NCI-H1694 (cell line): ENCODE data around the gene CUX1.

Experiments used
- DNase-seq: peaks from one replicate; lab custom pipeline; 2025; lab: John Stamatoyannopoulos, UW

The CUX1 gene

DNA sequence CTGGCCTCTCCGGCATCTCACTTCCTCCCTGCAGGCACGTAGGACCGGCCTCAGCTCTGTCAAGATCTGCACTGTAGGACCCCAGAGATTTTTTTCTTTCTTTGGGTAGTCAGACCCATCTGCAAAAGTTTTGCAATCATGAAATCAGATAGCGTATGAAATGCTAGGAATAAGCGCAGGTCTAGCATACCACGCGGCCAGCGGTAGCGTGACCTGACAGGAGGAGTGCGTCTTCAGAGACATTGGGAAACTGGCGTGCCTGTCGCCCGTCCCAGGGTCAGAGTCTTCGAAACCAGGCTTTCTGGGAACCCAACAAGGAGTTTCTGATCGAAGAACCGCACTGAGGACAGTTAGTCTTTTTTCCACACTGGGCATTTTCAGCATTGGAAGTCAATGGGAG is 368.4 kb downstream of the CUX1 start:
- DNase-seq = no peak

DNA sequence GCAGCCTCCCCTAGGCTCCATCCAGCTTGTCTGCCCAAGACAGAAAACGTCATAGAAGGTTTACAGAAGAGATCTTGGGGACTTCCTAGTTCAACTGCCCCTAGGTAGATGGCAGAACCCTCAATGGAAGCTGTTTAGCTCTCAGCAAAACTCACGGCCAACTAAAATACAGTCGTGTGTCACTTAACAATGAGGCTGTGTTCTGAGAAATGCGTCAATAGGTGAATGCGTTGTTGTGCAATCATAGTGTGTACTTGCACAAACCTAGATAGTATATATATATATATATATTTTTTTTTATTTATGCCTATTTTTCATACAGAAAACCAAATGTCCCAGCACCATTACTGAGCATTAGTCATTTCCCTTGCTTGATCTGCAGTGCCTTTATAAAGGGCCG is 368.9 kb downstream of the CUX1 start:
- no peak for DNase-seq

DNA sequence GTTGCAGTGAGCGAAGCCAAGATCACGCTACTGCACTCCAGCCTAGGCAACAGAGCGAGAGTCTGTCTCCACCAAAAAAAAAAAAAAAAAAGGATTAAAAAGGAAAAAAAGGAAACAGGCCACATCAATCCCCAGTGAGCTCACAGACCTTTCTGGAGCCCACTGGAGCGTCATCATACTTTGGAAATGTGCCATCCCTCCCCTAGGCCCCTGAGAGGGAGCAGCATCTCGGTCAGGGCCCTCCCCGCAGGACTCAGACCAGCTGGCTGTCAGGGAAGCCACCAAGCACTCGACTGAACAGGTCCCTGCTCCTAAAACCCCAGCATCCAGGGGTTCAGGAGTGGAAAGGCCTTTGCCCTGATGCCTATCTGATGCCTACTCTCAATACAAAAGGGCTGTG is 371.3 kb downstream of the CUX1 start:
- DNase-seq = peak; percentile 8

DNA sequence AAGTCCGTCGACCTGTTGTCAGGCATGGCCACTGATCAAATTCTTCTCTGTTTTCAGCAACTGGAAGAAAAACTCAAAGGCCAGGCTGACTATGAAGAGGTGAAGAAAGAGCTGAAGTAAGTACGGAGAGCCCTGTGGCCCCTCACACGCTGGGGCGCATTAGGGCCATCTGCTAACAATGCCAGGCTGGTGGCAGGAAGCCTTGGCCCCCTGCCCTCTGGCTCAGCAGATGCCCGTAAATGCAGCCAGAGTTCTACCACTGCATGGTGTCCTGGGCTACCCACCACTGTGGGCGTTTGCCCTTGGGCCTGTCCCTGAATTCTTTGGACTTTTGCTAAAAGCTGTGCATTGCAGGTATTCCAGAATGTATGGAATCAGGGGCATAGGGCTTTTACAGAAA is 372.3 kb downstream of the CUX1 start:
- no peak for DNase-seq

DNA sequence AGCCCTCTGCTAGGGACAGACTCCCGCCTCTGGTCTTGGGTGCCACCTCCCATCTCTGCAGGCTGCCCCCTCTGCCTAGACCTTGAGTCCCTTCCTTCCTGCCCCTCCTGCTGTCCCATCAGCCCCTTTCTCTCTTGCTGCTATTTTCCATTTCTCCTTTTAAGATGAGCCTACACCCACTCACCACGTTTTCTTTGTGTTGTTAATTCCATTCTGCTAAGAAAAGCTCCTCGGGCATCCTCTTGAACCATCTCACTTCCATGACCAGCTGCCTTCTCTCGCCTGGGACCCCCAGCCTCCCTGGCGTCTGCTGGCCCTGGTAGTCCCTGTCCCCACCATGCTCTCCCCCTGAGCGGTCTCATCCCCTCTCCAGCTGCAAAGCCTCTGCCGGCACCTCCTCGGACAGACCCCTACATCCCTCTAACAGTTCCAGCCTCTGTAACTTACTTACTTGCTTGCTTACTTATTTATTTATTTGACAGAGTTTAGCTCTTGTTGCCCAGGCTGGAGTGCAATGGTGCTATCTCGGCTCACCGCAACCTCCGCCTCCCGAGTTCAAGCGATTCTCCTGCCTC is 373.4 kb downstream of the CUX1 start:
- DNase-seq = no peak

DNA sequence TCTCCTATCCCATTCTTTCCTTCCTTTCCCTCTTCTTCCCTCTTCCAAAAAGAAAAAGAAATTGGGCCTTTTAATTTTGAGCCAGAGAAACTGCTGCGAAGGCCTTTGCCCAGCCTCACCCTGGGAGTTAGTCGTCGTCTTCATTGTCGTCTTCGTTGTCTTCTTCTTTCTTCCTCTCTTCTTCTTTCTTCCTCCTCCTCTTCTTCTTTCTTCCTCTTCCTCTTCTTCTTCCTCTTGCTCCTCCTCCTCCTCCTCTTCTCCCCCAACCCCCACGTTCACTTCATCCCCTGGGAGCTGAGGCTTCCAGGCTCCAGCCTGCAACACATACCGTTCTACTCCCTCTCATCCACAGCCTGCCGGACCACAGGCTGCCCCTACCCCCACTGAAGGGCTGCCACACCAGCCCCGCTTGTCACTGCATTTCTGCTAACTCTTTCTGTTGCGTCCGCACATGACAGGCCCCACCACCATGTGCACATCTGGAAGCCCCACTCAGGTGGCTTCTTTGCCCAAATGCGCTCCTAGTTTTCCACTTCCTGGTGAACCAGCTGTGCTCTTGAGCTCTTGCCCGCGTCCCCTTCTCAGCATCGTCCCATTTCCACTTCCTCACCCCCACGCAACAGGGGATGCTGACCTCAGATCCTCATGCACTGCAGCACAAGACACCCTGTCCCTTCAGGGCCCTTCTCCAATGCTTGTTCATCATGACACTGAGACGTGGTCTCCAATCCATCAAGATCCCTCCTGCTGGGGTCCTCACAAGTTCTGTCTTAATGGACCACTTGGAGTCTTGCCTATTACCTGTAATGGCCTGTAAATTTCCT is 374.3 kb downstream of the CUX1 start:
- DNase-seq = no peak

DNA sequence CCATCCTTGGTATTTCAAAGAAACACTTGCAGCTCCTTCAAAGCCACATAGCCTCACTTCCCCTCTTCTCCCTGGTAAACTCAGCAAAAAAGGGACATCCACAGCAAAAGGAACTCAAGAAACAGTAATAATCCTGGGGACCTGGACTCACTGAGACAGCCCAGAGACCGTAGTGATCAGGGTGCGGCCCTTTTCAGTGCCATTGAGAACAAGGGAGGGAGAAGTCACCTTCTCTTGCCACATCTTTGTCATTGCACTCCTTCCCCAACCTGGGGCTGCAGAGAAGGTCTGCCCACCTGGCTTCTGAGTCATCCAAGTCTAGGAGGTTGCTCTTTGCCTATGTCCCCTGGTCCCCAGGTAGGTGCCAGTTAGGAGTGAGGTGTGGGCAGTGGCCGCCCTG is 375.4 kb downstream of the CUX1 start:
- DNase-seq = no peak

DNA sequence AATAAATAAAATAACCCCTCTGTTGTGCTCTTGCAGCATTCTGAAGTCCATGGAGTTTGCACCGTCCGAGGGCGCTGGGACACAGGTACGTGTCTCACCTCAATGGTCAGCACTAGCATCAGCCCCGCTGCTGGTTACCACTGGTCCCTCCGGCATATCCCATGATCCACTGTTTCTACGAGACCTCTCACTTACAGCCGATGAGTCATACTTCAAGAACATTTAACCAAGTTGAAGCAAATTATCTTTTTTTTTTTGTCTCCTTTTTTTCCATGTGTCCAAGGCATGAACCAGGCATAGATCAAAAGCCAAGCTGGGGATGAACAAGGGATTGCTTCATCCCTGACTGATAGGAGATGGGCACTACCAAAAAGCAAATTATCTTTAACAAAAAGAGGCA is 376.4 kb downstream of the CUX1 start:
- DNase-seq = no peak

DNA sequence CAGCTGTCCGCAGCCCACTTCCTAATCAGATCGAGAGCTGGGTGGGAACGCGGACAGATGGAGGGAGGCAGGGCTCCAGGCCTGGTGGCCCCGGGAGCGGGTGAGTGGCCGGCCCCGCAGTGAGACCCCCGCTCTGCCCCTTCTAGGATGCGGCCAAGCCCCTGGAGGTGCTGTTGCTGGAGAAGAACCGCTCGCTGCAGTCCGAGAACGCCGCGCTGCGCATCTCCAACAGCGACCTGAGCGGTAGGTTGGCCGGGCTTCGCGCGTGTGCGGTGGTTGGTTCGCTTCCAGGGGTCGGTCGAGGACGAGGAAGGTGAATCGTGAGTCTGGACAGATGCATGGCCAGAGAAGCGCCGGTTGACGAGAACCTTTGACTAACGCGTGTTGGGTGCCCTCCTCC is 377.9 kb downstream of the CUX1 start:
- no peak for DNase-seq

DNA sequence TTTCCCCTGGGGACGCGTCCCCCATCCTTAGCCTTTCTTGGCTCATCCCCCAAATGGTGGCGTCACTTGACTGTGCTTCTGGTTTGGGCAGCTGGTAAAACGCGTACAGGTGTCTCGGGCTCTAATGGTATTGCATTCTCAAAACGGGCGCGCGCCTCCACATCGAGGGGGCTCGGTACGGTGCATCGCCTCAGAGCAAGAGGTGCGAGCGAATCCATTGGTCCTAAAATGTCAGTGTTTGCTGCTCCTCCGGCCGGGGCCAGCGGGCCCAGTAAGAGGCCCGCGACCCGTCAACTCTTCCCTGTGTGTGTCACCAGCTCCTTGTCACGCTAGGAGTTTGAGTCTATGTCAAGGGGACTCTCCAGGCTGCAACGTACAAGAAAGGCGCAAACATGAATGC is 378.6 kb downstream of the CUX1 start:
- DNase-seq = no peak

DNA sequence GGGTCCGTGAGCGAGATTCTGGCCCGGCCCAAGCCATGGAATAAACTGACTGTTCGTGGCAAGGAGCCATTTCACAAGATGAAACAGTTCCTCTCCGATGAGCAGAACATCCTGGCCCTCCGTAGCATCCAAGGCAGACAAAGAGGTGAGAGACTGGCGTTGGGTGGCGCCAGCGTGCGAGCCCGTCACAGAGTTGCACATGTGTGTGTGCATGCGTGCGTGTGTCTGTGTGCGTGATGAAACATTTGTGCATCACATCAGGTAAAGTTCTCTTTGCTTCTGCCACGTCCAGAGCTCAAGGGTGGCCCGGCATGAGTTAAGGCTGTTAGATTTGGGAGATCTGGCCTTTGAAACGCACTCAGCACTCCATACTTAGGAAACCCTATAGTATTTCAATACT is 379.7 kb downstream of the CUX1 start:
- DNase-seq = no peak

DNA sequence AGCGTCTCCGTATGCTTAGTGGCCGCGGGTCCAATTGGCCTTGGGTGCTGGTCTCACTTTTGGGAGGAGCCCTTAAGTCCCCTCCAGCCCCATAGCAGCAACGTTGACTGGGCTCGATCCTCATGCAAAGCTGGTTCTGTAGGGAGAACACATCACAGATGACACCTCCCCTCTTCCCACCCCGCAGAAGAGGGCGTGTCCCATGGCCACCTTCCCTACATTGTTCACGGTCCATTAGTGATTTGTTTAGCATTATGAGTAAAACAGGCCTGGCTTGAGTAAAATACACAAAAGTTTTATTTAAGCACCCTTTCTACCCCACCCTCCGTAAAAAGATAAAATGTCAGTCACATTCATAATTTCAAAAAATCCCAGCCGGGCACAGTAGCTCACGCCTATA is 380.2 kb downstream of the CUX1 start:
- no peak for DNase-seq

DNA sequence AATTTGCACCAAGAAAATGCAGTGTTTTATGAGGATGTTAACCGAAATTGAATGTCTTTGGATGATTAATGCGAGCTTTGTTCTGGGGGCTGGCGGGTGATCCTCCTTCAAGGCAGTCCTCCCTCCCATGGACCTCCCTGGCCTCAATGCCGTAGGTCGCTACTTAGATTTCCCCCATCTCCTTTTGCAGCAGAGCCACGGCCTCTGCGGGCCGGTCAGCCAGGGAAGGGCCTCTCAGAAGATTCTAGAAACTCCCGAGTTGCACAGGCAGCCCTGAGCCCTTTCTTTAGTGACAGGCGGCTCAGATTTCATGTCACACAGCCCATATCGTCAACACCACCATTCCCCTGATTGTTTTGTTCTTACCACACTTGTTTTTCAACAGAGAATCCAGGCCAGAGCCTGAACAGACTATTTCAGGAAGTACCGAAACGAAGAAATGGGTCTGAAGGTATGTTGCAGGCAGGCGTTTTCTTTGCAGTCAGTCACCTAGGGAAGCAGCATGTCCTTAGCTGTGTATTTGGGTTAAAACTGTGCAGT is 381.1 kb downstream of the CUX1 start:
- DNase-seq = no peak

DNA sequence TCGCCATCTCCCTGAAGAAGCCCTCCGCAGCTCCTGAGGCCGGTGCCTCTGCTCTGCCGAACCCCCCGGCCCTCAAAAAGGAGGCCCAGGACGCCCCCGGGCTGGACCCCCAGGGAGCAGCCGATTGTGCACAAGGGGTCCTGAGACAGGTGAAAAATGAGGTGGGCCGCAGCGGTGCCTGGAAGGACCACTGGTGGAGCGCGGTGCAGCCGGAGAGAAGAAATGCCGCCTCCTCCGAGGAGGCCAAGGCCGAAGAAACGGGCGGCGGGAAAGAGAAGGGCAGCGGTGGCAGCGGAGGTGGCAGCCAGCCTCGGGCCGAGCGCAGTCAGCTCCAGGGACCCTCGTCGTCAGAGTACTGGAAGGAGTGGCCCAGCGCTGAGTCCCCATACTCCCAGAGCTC is 384.1 kb downstream of the CUX1 start:
- DNase-seq = no peak

DNA sequence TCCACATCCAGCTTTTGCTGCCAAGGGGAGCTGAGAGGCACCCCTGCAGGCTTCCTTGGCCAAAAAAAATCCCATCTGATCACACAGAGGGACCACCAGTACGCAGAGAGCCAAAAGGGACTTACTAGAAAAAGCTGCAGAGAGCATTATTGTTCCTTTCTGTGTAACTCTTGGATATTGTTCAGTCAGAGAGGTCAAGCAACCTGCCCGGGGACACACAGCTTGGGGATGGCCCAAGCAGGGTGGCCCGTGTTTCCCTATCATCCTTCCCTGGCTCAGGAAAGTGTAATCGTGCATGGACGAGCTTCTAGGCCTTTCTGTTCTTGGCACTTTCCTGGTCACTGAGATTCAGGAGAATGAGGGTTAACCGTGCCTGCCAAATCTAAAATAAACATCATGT is 385.1 kb downstream of the CUX1 start:
- no peak for DNase-seq

DNA sequence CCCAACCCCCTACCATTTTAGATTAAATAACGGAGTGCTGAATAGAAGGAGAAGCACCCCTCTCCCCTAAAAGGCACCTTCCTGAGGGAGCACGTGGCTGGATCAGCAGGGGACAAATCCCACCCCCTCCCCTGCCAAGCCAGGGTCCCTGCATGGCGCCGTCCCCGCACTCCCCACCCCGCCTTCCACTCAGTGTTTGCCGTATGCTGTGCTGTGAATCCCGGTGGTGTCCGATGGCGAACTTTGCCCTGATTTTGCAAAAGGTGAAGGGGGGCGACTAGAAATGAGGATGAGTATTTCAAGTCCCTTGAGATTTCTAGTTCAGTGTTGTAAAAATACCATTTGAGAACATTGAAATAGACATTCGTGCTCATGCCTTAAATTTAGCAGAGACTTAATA is 385.8 kb downstream of the CUX1 start:
- no peak for DNase-seq

DNA sequence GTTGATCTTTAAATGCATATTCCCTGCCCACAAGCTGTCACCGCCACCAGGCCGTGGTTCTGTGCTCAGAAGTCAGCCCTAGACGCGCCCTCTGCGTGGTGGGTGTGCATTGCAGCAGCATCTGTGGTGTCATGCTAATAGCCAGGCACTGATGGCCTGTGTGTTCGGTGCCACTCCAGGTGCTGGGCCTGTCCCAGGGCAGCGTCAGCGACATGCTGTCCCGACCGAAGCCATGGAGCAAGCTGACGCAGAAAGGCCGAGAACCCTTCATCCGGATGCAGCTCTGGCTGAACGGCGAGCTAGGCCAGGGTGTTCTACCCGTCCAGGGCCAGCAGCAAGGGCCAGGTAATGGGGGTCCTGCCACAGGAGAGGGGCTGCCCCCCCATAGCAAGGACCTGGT is 386.8 kb downstream of the CUX1 start:
- DNase-seq = no peak

DNA sequence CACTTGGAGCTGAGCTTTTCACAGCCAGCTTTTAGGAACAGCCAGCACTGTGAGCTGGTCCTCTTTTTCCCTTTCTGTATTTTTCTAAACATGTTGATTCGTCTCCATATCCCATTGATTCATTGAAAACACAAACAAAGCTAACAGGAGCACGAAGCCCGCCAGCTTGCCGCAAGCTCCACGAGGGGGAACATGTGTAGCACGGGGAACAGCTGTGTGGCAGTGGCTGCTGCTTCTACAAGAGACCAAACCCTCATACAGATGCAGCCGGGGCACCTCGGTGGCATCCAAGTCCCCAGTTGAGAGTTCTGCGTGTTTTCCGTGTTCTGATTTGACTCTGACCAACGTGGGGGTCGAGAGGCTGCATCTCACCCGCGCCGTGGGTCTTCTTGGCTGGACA is 388.5 kb downstream of the CUX1 start:
- no peak for DNase-seq

DNA sequence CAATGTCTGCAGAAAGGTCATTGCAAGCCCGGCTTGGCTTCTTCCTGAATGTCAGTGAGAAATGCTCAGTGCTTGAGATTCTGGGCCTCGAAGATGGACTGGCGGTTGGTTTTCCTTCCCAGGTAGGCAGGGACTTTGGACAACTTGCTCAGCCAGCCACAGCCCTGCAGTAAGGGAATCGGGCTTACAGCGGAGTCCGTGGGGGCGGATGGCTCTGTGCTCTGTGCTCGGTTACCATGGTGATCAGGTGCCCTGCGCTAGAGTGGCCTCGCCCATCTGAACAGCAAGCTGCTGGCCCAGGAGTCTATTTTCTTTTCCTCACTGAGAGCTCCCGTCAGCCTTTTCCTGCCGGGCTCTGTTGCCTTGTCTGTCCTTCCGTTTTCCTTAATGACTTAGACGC is 391.4 kb downstream of the CUX1 start:
- no peak for DNase-seq

DNA sequence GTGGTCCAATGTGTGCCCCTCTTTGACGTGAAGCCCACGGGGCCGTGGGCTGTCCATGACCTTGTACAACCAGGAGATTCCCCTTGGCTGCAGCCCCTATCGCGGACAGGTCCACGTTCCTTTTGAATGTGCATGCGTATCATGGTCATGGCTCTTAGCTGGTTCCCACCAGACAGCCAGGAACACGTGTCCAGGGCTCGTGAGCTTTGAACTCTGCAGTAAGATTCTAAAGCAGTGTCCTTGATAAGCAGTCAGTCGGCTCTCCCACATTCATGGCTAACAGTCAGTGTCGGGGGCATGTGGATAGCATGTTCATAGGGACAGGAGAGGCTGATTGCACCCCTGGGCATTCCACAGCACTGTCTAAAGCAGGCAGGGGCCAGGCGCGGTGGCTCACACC is 393.4 kb downstream of the CUX1 start:
- no peak for DNase-seq

DNA sequence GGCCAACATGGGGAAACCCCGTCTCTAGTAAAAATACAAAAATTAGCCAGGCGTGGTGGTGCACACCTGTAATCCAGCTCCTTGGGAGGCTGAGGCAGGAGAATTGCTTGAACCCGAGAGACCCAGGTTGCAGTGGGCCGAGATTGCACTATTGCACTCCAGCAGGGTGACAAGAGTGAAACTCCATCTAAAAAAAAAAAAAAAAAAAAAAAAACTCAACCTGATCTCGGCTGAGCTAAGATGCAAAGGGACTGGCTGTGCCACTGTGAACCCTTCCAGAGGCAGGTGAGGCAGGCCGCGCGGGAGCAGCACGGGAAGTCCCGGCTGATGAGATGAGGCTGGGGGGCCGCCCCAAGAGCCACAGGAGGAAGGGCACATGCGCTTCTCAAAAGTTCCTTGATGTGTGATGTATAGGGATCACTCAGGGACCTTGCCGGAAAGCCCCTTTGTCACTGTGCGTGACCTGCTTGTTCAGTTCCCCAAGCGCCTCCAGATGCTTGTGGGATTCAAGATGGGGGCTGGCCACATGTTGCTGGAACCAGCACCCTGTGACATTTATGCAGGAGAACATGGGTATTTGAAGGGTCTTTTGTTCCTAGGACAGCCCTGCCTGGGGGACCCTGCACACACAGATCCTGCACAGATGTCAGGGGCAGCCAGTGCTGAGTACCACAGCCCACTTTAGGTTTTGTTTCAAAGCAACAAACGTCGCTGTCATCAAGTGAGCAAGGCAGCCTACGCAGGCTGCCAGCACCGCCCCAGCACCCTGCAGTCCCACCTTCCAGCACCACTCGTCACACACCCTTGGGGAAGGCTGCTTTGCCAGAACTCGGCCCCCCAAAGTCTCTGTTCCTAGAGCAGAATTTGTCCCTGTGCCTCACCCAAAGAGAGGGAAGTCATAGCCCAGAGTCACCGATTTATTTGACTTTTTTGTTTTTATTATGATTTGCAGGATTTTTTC is 394.4 kb downstream of the CUX1 start:
- no peak for DNase-seq

DNA sequence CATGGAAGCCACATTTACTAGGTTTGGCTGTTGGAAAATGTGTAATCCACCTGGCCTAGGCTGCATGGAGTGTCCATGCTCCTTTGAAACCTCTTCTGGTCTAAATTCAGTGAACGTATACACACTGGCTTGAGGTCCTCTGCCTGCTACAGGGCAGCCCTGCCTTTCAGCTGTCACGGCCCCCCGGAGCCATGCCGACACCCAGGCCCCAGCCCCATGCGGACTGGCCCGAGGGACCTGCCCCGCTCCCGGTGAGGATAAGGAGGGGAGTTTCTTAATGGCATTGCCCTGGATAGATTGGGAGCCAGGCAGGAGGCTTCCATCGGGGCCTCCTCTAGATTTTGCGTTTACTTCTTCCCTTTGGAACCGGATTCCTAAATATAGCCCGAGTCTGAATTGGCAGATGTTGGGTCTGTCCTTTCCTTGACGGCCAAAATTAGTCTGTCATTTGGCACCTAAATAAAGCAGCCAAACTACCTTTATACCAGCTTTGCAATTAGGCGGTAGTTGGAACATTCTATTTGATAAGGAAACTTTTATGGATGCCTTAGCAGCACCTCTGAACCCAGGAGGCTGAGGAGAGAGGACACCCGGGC is 397.1 kb downstream of the CUX1 start:
- DNase-seq = no peak
